GM23338 (cell line): Measurements from ENCODE around the gene DDX23.

Source experiments
- CREB1 ChIP-seq: fragments of 250-450 bp; sonication (Bioruptor Pico); IDR thresholded peaks from 2 replicates; pipeline ENCODE4 v1.5.0; 2020; ENCODE audit warnings: low read depth, mild to moderate bottlenecking, moderate library complexity
- CTCF ChIP-seq, 2 experiments: fragments of 200-600 bp in 1 of 2; sonication (generic) in 1 of 2; conservative IDR thresholded peaks; 2 replicates each; pipeline versions ENCODE4 v1.5.1 to v1.6.1; 2016 to 2017; ENCODE audit warnings: antibody characterized with exemption in 2 of 2, low read depth in 2 of 2, mild to moderate bottlenecking in 2 of 2, moderate library complexity in 1 of 2
- ETS1 ChIP-seq: IDR thresholded peaks from 2 replicates; pipeline ENCODE4 v1.6.1; 2016; ENCODE audit warnings: antibody characterized with exemption
- EZH2 ChIP-seq: fragments of 200-600 bp; sonication (generic); IDR thresholded peaks from one replicate; pipeline ENCODE4 v1.8.0; 2017; ENCODE audit warnings: antibody characterized with exemption, mild to moderate bottlenecking, low read depth; ENCODE audit not compliant: unreplicated experiment
- EZH2phosphoT487 ChIP-seq: fragments of 200-600 bp; sonication (generic); IDR thresholded peaks from one replicate; pipeline ENCODE4 v1.8.1; 2018; ENCODE audit warnings: antibody characterized with exemption; ENCODE audit not compliant: unreplicated experiment
- JUNB ChIP-seq: IDR thresholded peaks from one replicate; pipeline ENCODE4 v1.6.1; 2016; ENCODE audit warnings: antibody characterized with exemption; ENCODE audit not compliant: unreplicated experiment
- POLR2AphosphoS5 ChIP-seq: IDR thresholded peaks from 2 replicates; pipeline ENCODE4 v1.6.1; 2016; ENCODE audit warnings: antibody characterized with exemption, low read depth
- REST ChIP-seq: IDR thresholded peaks from one replicate; pipeline ENCODE4 v1.6.1; 2018; ENCODE audit warnings: antibody characterized with exemption; ENCODE audit not compliant: unreplicated experiment
- STAT1 ChIP-seq: IDR thresholded peaks from one replicate; pipeline ENCODE4 v1.6.1; 2016; ENCODE audit warnings: antibody characterized with exemption; ENCODE audit not compliant: unreplicated experiment
- ZNF114 ChIP-seq: fragments of 250-450 bp; sonication (Bioruptor Pico); IDR thresholded peaks from 2 replicates; pipeline ENCODE4 v1.5.0; 2020; ENCODE audit warnings: mild to moderate bottlenecking, moderate library complexity
- ZNF331 ChIP-seq: fragments of 250-450 bp; sonication (Bioruptor Pico); IDR thresholded peaks from 2 replicates; pipeline ENCODE4 v1.5.0; 2020; ENCODE audit warnings: low read depth, mild to moderate bottlenecking, moderate library complexity

GRCh38 chr12:48865281-48866051 is 13.5 kb upstream of the DDX23 start, which contains the start of gene RND1:
- no peak for TF ChIP-seq CTCF (conservative IDR thresholded peaks at IDR 0.05; ENCODE audit: low read depth in 2 of 2)
- no peak for TF ChIP-seq EZH2phosphoT487
- TF ChIP-seq ETS1: 0 out of 2 replicates have a peak, but pooled peaks have one; percentile 36
- no peak for TF ChIP-seq CREB1
- peak; percentile 100 for TF ChIP-seq POLR2AphosphoS5
- TF ChIP-seq JUNB: no peak
- no peak for TF ChIP-seq ZNF114 (CRISPR knock-in tag)
- TF ChIP-seq EZH2: no peak
- no peak for TF ChIP-seq REST
- no peak for TF ChIP-seq STAT1
- no peak for TF ChIP-seq ZNF331
